DMS 273 (cell line): Measurements from ENCODE around the gene LIPH.
"Not testable (repeated sequence)": the region's sequence is repeated elsewhere in the genome, so short reads cannot be mapped to it uniquely, and the experiment has no call there.

Source experiments
- DNase-seq: peaks from one replicate; lab custom pipeline; 2025; ENCODE audit not compliant: unreplicated experiment; lab: John Stamatoyannopoulos, UW

The LIPH gene

GRCh38 chr3:185489462-185489861 is 62.9 kb downstream of the LIPH start:
- DNase-seq = no peak

- DNase-seq = no peak
Observed at GRCh38 chr3:185488465-185488864, 63.9 kb downstream of the LIPH start.

DNA sequence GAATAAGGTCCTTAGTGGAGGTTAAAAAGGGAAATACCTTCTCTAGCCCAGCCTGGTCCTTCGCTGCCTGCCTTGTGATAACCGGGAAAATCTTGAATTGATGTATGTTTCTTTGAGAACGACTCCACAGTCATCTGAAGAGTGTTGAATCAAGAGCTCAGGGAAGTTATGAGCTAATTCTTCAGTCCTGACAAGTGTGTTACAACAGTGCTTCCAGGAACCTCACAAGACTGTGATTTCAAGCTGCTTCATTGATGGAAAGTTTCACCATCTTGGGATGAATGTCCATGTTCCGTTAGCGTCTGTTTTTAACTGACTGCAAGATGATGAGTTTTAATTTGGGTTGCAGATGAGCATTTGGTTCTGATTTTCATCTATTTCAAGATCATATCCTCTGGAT is 66.0 kb downstream of the LIPH start:
- DNase-seq = no peak

DNA sequence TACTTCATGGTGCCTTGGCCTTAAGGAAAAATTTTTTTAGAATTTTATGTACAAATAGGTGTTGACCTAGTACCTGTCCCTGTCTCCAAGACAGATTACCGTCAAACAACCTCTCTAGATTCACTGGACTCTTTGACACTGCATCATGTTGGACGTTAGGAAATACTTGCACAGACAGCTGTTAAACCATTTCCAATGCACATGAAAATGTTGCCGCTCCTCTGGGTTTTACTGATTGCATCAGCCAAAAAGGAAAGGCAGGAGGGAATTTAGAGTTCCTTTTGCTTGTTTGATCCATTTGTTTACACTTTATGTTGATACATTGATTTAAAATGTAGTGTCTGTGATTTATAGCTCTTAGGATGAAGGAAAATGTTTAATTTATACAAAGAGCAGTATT is 68.1 kb downstream of the LIPH start:
- DNase-seq = no peak

GRCh38 chr3:185479373-185479945 is 72.9 kb downstream of the LIPH start:
- no peak for DNase-seq

DNA sequence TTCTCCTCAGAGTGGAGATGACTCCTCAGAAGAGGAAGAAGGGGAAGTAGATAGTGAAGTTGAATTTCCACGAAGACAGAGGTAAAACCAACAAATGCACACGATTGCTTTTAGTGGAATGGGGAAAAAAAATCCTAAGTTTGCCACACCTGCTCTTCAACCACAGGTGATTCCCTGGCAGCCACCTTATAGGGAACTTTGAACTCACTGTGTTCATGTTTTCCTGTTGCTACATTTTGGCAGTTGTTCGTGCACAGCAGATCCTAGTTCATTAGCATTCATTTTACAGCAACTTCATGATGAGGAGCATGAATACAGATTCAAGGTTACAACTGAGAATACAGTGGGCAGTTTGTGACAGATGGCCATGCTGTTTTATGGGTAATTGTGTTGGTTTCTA is 75.1 kb downstream of the LIPH start:
- DNase-seq = peak; percentile 32

DNA sequence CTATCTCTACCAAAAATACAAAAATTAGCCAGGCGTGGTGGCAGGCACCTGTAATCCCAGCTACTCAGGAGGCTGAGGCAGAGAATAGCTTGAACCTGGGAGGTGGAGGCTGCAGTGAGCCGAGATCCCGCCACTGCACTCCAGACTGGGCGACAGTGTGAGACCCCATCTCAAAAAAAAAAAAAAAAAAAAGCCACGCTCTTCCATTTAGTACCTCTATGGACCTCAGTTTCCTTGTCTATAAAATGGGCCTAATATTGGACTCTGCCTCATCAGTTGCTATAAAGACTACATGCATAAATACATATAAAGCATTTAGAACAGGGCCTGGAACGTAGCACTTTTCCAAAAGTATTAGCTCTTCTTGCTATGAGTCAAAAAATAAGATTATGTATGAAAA is 77.5 kb downstream of the LIPH start:
- not testable (repeated sequence) for DNase-seq

- DNase-seq = no peak
Observed at GRCh38 chr3:185473290-185473815, 79.0 kb downstream of the LIPH start.

DNA sequence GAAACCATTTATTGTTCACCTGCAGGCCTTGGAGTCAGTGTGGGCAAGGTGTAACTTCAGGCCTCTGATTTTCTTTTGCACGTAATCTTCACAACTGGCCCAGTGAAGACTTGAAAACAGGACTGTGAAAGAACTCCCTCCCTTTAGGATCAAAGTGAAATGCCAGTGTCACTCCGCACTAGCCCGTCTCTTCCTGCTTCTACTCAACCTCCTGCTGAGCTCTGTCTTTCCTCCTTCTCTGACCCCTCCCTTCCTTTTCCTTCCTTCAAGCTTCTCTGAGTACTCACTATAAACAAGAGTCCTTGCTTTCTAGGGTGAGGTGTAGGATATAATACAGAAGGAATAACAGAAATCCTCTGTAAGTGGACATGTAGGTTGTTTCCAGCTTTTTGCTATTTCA is 82.1 kb downstream of the LIPH start:
- DNase-seq = no peak

- DNase-seq = no peak
Observed at GRCh38 chr3:185469542-185469941, 82.8 kb downstream of the LIPH start.

DNA sequence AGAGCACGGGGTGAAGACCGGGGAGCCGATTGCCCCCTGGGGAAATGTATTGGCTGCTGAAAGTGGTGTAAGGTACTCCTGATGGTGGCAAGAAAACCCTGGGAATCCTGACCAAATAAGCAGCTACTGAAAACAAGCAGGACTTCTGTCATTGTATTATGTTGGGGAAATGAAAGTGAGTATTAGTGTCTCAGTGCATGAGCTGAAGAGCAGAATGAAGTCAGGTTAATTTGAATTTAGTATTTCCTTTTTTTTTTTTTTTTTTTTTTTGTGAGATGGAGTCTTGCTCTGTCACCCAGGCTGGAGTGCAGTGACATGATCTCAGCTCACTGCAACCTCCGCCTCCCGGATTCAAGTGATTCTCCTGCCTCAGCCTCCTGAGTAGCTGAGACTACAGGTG is 86.3 kb downstream of the LIPH start:
- DNase-seq = not testable (repeated sequence)

GRCh38 chr3:185465471-185465870 is 86.9 kb downstream of the LIPH start:
- no peak for DNase-seq

- peak; percentile 60 for DNase-seq
Observed at GRCh38 chr3:185460719-185461350, 91.6 kb downstream of the LIPH start.

DNA sequence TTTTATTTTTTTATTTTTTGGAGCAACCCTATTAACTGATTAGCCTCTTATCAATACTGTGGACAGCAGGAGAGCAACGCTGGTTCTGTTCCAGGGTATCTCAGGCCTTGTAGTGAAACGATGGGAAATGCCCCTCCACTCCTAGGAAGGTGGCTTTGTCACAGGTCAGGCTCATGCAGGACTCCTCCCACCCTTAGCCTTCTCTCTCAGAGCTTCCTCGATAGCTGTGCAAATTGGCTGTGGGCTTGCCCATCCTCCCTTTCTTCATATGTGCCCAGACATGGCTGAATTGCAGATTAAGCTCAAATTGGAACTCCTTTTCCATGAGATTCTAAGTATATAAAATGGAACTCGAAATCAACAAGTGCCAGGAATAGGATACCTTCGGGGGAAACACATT is 92.1 kb downstream of the LIPH start:
- no peak for DNase-seq

DNA sequence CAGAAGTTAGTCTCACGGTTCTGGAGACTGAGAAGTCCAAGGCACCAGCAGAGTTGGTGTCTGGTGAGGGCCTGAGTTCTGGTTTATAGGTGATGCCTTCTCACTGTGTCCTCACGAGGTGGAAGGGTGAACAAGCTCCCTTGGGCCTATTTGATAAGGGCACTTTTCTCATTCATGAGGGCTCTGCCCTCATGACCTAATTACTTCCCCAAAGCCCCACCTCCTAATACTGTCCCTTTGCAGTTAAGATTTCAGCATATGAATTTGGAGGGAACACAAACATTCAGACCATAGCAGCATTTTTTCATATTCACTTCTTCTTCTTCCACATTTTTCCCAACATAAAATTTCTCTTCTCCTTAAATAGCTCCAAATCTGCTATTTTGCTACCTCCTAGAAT is 95.0 kb downstream of the LIPH start:
- no peak for DNase-seq
